ENCODE data around the gene COL9A1.

COL9A1 gene

DNA sequence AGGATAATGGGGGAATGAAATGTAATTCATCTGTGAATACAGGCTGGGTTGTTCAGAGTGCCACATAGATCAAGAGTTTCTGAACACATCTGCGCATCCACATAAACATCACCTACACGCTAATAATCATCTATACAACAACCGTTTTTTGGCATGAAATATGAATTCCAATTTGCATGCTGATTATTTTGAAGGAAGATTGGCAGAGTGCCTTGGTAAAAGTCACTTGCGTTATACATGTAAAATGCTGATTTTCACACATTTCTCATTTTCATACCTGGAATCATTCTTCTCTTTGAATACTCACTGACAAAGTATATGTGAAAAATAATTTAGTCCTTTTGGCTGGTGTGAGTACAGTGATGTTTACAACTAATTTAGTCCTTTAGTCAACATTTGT, 17.7 kb downstream of the COL9A1 start:
- DNase-seq, result no peak

DNA sequence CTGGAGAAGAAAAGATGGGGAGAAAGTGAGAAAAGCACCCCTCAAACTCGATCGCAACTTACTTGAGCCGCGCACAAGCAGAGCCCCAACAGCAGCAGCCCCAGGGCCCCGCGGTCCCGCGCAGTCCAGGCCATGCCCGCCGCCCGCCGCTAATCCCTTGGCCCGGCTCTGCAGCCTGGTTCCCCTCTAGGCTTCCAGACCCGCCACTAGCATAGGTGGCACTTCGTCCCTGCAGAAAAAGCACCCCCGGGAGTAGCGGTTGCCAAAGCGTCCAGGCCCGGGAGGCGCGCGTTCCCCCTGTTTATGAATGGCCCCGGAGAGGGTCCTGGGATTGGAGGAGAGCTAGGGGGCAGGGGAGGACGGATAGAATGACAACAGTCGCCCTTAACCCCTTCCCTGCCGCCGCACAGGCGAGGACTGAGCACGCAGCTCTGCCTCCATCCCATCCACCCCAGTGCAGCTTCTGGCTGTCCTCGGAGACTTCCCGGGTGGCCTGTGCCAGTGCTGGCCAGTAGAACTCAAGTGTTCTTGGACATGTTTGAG, 19.9 kb downstream of the COL9A1 start:
- no peak for DNase-seq

DNA sequence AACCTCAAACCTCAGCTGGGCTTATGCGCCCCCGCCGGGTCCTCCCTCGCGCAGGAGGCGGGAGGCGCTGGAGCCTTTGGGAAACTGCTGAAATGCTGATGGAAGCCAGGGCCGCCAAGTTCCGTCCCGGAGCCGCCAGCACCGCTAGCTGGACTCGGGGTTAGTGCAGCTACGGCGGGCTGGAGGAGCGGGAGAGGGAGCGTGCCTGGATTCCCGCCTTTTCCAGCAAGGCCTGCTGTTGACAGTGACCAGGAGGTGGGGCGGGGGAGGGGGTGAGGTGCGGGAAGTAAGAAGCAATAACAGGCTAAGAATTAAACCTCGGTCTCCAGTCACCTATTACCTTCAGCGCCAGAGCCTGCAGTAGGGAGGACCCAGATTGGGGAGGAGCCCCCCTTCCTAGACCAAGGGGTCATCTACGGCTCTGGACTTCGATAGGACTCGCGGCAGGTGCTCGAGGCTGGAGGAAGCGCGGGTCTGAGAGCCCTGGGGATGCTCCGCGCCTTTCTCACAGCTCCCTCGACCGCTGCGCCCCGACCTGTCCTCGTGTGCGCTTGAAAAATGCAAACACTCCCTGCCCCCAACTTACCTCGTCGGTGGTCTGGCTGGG, 20.5 kb downstream of the COL9A1 start:
- DNase-seq, result no peak

DNA sequence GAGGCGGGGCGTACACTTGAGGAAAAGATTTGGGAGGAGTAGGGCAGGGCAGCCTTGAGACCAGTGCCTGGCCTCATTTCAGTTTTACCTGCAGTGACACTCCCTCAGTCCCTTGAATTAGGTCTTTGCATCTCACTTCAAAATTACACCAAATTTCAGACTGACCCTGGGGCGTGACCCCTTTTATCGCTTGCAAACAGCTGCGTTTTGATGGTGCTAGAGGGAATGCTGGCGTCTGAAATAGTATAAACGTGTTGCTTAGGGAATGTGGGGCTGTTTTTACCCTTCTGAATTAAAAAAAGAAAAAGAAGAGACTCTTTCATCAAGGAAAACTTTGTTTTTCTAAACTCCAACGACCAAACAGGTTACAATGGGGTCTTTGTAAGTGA, 21.0 kb downstream of the COL9A1 start:
- DNase-seq, result no peak

DNA sequence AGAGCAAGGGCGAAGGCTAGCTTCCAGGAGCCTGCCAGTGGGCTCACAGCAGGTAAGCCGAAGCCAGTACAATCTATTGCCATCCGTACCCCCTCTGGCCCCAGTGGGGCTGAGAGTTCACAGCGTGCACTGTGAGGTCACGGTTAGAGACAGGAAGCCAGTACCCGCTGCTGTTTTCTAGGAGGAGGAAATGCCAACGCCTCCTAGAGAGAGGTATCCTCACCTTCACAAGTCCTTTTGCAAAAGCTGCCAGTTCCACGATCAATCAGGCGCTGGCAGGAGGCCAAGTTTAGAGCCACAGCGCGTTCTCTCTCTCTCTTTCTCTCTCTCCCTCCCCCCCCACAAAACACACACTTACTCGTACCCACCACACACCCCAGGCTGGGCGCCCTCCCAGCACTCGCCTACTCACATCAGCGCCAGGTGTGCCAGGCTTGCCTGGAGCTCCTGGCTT, 22.5 kb downstream of the COL9A1 start:
- peak; percentile 27 for DNase-seq

DNA sequence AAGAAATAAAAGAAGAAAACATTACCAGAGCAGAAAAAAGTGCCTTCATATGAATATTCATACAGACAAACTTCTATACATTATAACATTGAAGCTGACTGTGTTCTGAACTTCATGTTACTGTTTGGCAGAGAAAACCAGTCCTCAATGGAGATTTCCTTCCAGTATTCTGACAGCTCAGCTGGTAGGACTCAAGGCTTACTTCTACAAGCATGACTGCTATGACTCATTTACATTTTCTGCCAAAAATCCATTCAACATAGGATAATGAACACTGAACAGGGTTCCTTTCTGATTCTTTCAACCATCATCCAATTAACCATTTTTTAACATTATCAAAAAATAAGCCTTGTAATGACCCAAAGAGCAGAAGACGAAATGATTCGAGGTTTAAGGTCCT, 25.4 kb downstream of the COL9A1 start:
- no peak for DNase-seq

DNA sequence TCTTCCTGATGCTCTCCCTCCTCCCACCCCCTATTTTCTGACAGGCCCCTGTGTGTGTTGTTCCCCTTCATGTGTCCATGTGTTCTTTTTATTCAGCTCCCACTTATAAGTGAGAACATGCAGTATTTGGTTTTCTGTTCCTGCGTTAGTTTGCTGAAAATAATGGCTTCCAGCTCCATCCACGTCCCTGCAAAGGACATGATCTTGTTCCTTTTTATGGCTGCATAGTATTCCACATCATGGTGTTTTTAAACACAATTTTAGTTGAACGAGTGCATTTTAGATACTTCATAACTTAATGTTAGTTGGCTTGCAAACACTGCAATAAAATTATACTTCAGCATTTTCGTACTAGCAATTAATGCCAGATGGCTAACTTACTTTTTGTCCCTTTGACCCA, 28.5 kb downstream of the COL9A1 start:
- DNase-seq, result no peak

DNA sequence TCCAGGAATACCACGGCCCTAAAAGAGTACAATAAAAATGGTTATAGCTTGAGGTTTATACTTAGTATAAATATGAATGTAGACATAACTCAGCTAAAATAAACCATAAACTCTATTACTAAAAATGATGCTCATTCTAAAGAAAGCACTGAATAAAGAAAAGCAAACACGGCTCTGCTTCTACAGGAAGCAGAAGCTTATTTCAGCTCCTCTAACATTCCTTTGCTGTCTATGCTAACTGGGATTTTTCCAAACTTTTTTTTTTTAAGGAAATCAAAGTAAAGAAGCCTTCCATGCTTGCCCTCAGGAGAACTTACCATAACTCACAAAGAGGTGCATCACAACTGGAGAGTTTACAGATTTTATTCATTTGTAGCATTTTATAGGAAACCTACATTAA, 30.8 kb downstream of the COL9A1 start:
- DNase-seq, result no peak

DNA sequence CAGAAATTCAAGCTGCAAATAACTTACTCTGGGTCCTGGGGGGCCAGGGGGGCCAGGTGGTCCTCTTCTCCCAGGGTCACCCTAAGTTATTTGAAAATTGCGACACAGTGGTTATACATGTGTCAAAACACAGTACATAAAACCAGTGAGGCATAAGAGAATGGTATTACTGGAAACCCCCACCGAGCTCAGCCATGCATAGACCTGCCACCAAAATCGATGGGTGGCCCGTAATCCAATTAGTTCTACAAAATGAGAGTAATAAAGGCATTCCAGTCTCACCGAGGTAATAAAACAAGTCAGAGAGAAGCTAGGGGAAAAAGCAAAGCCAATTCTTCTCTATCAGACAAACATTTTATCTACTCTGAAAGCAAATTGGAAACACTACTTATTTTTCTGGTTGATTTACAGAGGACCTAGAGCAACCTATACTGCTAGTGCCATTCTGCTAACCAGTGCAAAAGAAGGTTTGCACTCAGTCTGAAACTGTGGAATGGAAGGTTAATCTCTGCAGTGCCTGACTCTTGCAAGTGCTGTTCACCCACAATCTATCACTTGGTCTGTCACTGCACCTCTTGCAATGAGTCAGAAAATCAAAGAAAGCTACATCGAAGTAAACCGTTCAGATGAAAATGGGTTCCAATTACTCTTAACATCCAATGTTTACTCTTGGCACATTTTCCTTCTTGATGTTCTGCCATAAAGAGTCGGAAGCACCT, 32.4 kb downstream of the COL9A1 start:
- DNase-seq, result no peak

DNA sequence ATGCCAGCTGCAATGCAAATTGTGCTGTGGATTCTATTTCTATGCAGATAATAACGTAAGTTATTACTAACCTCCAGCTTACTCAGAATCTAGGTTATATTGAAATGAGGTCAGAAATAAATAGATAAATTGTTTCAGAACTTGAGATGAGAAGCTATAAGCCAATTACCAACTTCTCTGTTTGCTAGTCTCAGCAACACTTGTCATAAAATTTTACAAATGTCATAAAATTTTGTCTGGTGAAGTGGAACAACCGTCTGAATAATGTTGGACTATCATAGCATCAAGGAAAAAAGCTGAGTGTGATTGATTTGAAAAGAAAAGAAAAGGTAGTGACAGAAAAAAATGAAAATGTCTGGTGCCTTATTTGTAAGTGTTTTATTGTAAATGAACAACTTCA, 36.7 kb downstream of the COL9A1 start:
- DNase-seq, result no peak

DNA sequence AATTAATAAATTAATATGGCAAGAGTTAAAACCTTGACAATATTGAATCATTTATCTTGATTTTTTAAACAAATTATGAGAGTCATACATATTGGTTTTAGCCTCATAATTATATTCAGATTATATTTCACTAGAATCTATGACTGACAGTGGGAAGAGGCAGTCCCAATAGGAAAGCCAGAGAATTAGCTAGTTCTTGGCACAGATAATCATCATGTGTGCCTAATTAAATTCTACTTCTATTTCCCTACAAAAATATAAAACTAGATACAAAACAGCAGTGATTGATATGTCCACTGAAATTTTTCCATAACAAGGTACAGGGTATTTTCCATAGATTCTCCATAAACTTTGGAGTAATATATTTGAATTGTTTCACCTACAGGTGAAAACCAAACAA, 38.6 kb downstream of the COL9A1 start:
- DNase-seq, result no peak

DNA sequence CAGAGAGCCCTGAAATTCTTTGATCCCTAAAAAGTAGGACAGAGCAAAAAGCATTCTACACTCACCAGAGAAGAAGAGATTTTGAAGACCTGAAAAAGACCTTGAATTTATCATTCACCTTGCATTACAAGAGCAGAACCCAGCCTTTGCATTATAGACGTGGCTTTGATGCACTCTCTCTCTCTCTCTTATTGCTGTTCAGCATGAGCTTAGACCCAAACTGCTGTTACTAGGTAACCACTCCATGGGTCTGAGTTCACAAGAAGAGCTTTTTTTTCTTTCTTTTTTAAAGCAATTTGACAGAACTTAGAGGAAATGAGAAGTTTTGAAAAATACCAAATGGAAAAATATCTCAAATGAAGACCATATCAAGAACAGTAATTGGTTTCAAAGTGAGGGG, 44.4 kb downstream of the COL9A1 start:
- DNase-seq, result no peak

DNA sequence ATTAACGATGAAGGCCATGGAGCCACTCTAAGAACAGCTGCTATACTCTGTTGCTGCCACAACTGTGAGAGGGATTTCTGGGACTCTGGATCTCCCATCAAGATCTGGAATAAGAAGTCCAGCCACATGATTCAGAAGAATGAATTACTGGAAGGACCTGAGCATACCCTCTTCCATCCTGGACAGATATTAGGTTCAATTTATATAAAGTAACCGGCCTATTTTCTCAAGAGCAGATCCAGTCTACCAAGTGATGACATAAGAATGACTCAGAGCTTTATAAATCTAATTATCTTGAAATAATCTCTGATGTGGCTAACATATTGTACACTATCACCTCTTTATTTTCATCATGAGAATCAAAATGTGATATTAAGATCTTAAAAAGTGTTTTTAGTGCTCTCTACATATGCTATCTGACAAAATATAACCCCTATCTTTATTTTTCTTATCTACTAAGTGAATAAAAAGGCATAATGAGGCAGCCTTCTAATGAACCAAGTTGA, 45.1 kb downstream of the COL9A1 start:
- DNase-seq, result no peak

DNA sequence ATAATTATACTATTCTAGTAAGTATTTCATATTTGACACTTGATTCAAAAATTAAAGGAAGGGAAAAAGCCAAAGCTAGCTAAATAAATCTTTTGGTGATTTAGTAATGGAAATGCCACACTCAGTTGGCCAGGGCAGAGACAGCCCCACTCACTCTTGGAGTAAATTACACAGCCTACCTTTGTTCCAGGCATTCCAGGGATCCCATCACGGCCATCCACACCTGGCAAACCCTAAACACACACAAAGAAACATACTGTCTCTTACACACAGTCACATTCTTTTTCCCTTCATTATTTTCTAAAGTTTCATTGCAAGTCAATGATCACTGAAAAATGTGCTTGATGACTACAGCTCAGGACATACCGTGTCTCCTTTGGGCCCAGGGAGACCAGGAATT, 48.1 kb downstream of the COL9A1 start:
- DNase-seq, result no peak

DNA sequence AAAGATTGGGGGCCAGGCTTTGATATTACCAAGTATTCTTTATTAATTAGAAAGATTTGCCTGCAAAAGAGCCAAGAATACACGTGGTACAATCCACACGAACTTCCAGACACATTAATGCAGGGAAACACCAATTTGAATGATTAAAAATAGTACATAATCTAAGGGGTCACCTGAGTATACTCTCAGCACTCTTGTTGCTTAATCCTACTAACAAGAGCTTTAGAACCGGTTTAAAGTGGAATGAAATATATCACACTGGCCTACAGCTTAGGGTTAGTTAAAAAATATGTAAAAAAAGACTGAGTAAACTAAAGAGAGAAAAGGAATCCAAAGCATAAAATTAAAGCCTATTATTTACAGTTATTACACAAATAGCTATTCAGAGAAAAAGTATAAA, 49.0 kb downstream of the COL9A1 start:
- no peak for DNase-seq

DNA sequence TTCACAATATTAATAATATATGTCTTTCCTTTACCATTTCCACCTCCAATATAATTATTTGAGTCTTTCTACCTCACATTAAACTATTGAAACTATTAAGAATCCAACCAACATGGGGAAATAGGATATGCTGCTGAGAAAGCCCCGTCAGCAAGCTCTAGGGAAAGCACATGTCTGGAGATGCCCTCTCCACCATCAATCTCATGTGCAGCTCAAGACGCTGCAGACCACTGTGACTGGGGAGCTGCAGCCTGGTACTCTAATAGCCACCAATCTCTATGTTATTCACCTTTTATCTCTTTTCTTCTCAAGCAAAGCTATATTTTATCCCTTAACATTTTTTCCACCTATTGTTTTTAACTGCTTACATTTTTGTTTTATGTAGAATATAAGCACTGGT, 50.3 kb downstream of the COL9A1 start:
- no peak for DNase-seq

DNA sequence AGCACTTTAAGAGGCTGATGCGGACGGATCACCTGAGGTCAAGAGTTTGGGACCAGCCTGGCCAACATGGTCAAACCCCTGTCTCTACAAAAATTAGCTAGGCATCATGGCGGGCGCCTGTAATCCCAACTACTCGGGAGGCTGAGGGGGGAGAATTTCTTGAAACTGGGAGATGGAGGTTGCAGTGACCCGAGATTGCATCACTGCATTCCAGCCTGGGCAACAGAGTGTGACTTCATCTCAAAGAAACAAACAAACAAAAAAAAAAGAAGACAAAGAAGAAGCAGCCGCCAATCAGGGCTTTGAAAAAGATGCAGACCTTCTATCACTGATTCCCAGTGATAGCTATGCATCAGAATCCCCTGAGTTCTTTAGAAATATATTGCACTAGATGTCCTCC, 56.8 kb downstream of the COL9A1 start:
- no peak for DNase-seq

DNA sequence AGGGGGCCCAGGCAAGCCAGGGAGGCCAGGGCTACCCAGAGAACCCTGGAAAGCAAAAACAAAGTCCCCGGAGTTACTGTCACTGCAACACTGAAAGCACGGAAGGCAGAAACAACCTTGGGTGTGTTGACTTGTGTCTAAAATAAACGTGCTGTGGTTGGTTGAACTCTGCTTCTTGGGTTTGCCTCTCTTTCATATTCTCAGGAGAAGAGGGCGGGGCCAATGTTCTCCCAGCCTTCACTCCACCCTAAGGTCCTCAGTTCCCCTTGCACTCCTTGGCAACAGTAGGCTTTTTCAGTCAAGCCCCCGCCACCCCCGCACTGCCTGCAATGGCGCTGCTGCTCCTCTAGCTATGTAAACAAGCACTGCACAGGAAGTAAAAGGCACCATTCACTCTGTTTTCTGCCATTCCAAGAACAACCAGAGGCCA, 60.9 kb downstream of the COL9A1 start:
- DNase-seq, result peak in 1 of 2 experiments; percentile 34

DNA sequence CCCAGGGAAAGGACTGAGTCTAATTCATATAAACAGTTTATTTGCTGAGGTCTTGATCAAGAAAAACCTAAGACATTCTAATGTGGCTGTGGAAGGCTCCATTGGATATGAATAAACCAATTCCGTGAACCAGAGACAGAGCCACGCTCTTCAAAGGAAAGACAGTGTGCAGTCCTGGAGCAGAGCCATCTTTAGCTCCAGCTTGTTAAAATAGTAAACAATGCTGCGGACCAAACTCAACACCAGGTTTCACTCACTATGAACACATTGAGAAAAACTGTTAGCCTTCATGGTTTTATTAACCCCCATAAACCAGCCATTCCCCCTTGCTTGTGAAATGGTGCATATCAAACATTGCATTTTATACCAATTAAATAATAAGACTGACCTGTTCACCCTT, 61.9 kb downstream of the COL9A1 start:
- peak in 1 of 2 experiments; percentile 7 for DNase-seq

DNA sequence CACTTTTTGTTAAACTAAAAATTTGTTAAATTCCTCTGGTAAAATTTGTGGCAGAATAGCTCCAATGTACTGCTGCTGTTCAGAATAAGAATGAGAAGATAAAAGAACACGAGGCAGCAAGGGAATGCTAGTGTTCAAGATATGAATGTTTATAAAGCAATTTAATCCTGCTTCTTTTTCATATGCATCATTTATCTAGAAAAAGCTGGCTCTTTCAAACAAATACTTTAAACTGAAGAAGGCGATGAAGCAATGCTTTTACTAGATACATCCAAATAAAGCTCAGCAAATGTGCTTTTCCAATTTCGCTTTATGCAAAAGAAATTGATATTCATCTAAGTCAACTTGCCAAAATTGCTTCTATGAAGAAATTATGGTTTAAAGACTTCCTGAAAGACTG, 66.5 kb downstream of the COL9A1 start:
- DNase-seq, result no peak

DNA sequence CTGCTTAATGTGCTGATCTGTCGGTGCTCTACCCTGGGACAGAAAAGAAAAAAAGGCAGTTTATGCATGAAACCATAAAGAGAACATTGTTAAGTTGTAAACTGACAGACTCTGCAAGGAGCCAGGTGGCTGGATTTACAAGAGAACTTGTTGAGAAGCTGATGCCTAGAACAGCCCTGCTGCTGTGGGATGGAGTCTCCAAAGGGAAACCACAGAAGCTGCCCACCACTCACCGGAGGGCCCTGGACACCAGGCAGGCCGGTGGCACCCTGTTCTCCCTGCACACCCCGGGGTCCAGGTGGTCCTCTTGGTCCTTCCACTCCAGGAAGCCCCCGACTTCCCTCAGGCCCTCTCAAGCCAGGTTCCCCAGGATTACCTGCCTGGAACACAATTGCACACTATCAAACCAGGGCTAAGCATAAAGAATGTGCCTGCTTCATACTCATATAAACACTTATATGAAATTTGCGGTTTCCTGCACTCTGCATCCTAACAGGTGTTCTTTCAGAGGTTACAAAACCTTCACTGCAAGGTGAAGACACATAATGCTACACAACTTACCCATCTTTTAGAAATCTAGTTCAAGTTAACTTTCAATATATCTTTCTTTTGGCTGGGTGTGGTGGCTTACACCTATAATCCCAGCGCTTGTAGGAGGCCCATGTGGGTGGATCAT, 68.2 kb downstream of the COL9A1 start:
- no peak for DNase-seq

DNA sequence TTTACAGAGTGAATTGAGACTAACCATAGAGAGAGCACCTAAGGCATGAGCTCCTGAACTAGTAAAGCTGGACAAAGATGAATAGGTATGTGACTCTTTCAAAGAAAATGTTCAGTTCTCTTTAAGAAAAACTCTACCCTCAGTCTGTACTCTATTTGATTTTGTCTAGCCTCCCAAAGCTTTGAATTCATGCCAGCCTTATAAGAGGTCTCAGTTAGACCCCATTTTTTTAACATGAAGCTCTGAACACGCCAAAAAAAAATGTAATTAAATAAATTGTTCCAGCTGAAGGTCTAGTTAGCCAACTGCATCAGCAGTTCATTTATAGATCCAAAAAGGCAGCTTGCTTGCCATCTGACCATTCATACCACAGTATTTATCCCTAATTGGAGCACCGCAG, 71.6 kb downstream of the COL9A1 start:
- DNase-seq, result no peak

DNA sequence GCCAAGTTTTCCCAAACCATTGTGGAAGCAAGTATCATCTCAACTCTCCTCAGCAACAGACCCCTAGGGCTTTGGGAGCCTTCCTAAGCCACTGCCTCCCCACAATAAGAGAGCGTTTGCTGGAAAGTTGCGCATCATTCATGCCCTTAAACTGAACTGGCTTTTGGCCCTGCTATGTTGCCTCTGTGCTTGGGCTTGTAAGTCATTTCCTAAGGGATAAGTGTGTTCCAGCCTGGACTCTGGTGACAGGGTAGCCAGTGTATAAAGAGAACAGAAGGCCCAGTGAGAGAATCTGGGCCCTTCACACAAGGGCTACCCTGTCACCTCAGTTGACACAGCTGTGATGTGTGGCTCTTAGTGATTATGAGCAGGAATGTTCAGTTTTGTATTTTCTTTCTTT, 77.8 kb downstream of the COL9A1 start:
- DNase-seq, result no peak

DNA sequence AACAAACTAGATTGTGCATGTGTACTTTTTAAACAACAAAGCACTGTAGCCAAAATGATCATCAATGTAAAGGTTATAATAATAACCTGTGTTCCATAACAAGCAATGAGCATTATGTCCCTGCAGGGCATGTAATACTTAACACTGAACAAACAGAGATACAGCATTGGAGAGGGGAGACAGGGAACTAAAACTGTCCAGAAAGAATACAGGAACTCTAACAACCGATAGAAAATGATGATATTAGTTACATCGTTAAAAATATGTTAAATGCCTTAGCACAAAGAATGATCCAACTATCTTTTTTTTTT, 80.5 kb downstream of the COL9A1 start:
- DNase-seq, result no peak
